Hippocampal formation (tissue), 2 donors: ENCODE measurements around the gene LRRC73.
"Not testable (repeated sequence)": the region's sequence is repeated elsewhere in the genome, so short reads cannot be mapped to it uniquely, and the experiment has no call there.

Source experiments
- DNase-seq, 2 donors: peaks; one replicate each; lab custom pipeline; 2025; lab: John Stamatoyannopoulos, UW

Gene LRRC73, protein sequence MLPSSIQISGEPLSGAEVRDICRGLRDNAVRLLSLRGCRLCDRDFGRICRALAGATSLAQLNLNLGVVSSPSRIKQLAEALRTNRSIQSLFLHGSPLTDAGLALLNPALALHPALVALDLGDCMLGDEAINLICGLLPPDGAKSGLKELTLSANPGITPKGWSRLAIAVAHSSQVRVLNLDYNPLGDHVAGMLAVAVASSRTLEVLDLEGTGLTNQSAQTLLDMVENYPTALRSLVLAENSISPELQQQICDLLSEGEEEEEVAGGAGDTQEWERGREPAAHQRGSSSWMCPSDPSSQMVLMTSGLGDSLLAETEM

DNA sequence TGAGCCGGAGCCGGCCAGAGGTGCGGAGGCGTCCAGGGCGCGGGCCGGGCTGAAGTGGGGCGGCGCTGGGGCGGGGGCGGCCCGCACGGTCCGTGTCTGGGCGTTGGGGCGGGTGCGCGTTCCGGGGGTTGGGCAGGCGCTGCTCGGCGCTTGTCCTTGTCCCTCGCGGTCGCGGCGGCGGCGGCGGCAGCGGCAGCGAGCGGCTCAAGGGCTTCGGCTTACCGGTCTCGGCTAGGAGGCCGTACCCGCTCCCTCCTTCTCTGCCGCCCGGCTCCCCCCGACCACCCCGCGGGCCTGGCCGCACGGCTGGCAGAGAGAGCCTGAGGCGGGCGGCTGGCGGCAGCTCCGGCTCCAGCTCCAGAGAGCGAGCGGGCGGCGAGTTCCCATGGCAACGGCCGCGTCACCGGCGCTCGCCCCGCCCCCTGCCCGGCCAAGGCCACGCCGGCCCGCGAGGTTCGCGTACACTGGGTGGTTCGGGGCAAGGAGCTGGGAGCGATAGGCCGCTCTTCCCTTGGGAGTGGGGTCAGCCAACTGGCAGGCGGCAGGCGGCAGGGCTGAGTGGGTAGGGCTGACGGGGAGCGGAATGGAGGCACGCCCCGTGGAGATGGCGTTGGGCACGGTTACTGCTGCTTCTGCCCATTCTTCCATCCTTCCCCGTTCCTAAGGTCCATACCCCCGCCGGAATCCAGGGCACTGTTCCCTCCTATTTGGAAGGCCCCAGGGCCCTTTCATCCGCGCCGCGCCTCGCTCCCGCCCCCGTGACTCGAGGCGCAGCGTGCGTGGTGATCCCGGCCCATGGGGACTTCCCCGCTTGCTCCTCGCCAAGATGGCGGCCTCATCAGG lies at the start of gene LRRC73:
Gene LRRC73, minus strand, starts transcription at position 363 of the 843 bp plus-strand sequence. CDS start 561 bp downstream, outside the sequence.
- DNase-seq = peak; percentile 44 to 73

DNA sequence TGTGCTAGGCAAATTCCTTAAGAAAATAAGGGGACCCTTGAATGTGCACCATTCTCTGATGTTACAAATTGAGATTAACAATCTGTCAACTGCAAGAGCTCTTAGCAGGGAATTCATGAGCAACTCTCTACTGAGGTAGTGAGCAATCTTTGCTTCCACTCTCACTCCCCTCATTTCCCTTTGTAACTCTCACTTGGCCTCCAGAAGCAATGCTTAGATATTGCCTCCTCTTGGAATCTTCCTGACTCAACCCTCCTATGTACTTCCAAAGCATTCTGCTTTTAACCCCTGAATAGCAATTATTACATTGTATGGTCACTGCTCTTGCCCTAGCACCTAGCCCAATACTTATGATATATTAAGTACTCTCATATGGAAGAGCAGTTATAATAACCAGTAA lies 49.2 kb upstream of the LRRC73 start:
- DNase-seq = no peak

DNA sequence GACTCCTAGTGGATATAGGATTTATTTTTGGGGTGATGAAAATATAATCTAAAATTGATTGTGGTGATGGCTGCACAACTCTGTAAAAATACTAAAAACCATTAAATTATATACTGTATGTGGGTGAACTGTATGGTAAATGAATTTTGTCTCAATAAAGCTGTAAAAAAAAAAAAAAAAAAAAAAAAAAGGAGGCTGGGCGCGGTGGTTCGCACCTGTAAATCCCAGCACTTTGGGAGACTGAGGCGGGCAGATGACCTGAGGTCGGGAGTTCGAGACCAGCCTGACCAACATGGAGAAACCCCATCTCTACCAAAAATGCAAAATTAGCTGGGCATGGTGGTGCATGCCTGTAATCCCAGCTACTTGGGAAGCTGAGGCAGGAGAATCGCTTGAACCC lies 47.5 kb upstream of the LRRC73 start:
- DNase-seq = not testable (repeated sequence)

DNA sequence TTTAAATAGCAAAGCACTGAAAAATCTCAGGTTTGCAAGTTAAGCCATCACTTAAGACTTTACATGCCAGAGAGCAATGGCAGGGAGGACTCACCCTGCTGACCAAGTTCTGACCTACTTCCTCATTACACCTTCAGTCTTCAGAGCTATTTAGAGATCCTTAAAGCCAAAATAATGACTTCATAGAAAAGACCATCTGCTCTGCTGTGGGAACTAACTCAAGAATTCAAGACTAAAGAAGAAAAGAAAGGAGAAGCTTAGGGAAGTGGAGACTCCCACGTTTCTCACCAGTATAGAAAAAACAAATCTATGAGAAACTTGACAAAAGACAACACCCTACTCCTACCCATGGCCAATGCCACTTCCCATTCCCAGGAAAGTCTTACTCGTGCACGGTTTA lies 37.1 kb upstream of the LRRC73 start:
- no peak for DNase-seq

DNA sequence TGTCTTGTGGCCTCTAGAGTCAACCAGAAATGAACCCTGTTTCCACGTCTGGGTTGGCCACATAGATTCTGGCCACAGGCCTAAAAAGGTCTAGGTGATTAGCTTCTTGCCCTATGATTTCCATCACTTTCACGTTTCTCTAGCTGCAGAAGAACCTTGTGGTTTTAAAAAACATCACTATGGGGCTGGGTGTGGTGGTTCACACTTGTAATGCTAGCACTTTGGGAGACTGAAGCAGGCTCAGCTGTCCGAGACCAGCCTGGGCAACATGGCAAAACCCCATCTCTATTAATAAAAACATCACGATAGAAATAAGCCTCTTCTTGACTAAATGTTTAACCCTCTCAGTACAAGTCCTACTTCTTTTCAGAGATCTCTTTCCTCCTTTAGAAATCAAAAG lies 34.3 kb upstream of the LRRC73 start:
- no peak for DNase-seq

DNA sequence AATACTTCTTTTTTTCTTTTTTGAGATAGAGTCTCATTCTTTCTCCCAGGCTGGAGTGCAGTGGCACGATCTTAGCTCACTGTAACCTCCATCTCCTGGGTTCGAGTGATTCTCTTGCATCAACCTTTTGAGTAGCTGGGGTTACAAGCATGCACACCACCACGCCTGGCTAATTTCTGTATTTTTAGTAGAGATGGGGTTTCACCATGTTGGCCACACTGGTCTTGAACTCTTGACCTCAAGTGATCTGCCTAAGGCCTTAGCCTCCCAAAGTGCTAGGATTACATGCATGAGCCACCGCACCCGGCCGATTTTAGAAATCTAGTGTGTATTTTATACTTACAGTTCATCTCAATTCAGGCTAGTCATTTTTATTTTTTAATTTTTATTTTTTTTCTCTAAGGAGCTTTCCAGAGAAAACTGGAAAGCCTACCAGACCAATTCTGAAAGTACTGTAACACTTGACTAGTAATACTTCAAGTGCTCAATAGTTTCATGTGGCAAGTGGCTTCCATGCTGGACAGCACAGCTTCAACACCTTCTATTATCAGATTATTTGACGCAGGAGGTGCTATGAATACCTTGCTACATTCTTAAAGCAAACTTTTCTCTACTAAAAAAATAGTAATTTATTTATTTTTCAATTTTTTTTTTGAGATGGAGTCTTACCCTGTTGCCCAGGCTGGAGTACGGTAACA lies 31.8 kb upstream of the LRRC73 start:
- no peak for DNase-seq

DNA sequence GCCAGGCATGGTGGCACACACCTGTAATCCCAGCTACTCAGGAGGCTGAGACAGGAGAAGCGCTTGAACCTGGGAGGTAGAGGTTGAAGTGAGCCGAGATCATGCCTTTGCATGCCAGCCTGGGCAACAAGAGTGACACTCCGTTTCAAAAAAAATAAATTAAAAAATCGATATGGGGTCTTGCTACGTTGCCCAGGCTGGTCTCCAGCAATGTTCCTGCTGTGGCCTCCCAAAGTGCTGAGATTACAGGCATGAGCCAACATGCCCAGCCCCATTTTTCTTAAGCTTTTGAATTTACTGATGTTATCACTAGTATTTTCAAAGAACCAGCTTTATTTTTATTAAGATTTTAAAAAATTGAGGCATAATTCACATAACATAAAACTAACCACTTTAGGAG lies 30.4 kb upstream of the LRRC73 start:
- DNase-seq = no peak

DNA sequence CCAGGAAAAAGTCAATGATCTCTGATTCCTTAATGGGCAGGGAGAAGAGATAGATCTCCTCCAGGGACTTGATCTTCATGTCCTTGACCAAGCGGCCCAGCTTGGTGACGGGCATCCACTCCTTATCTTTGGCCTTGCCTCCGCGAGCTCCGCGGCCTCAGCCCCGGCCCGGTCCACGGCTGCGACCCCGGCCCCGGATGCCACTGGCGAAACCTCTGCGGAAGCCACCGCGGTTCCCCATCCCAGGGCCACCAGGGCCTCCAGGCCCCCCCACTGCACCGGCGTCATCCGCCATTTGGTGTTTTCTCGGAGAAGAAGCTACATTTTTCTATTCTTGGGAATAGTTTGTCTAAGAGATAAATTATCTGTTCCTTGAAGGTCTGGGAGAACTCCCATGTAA lies 29.3 kb upstream of the LRRC73 start:
- DNase-seq = not testable (repeated sequence)

DNA sequence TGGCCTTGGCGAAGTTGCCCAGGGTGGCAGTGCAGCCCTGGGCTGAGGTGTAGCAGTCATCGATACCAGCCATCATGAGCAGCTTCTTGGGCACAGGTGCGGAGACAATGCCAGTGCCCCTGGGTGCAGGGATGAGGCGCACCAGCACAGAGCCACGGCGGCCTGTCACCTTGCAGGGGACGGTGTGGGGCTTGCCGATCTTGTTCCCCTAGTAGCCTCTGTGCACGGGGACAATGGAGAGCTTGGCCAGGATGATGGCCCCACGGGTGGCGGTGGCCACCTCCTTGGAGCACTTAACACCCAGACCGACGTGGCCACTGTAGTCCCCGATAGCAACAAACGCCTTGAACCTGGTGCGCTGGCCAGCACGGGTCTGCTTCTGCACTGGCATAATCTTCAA lies 28.8 kb upstream of the LRRC73 start:
- not testable (repeated sequence) for DNase-seq

DNA sequence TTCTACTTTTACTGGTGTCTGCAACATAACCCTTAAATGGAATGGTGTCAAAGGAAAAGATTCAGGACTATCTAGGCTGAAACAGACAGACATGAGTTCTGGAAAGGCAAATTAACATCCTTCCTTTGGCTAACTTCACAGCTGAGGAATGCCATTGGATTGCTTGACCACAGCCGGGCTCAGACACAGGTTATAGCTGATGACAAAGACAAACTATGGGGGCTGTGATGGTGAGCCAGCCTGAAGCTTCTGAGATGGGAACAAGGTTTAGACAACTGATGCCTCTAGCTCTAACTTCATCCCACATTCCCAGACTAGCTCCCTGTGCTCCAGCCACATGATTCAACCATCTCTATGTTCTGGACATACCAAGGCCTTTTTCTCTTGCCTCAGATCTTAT lies 22.1 kb upstream of the LRRC73 start:
- no peak for DNase-seq

DNA sequence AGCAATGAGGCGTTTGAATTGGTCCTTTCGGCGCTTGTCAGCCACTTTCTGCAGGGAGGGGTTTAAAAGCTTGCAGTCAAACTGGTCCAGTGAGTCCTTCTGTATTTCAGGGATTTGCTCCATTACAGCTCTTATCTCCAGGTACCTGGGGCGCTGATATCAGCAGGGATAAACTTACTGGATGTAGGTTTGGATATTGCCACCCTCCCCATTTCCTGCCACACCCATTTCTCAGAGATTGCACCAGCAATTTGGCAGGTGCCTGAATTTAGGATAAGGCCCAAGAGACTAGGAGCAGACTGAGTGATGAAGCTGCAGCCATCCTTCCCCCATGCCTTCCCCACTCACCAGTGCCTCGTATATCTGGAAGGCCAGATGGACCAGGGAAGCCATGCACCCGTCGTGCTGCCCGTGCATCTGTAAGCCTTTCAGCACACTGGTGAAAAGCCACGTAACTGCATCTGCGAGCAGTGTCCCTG lies 14.4 kb upstream of the LRRC73 start:
- no peak for DNase-seq

DNA sequence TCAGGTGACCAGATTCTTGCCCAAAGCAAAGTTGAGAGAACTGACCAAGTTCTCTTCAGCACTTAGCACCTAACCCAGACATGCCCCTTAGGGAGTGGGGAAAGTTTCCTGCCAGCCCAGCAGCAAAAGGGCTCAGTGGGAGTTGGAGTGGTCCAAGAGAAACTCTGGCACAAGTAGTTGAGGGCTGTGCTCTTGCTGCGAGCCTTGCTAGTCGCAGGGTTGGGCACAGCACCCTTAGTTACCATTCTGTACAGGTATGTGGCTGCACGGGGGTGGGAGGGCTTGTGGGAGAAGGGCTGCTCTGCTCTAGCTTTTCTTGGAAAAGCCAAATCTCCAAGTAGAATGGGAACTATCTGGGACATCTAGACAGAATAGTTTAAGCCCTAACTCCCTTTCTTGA lies 13.1 kb upstream of the LRRC73 start:
- no peak for DNase-seq

DNA sequence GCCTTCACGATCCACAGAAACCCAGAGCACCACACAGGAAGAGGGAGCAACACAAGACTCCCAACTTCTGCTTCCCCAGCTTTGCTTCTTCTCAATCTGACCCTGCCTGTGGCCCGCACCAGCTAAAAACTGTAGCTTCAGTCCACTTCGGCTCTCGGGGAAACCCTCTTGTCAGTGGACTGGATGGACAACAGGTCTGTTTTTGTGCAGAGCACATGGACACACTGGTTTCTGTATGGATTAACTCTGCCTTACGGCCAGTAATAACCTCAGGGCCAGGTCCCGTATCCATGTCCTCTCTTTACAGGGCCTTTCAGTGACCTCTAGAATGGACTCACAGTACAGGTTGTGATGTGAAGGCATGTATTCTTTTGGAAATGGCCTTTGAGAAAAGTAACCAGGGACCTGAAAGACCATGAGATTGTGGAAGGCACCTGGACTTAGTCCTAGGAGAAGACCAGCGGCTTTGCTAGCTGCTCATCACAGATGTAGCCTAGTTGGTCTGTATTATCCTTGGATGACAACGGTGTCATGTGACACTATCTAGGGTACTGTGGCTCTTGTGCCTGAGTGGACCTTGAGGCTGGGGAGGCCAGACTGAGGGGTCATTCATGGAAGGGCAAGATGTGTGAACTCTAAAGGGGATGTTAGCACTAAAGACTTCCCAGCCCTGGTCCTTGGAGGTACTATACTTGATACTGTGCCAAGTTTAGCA lies 12.6 kb upstream of the LRRC73 start:
- no peak for DNase-seq

DNA sequence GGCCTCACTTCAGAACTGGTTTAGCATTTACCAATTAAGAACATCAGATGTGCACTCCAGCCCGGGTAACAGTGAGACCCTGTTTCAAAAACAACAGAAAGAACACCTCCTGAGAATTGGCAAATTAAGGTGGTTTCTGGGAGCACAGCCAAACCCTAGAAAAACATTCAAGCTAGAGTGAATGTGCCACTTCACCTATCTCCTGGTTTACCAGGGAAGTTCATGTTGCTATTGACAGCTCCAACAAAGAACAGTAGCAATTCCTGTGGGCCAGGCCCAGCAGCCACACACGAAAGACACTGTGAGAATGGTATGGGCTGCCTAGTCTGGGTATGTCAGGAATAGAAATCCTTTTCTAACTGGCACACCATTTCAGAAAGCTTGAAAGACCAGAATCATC lies 11.7 kb upstream of the LRRC73 start:
- DNase-seq = no peak

DNA sequence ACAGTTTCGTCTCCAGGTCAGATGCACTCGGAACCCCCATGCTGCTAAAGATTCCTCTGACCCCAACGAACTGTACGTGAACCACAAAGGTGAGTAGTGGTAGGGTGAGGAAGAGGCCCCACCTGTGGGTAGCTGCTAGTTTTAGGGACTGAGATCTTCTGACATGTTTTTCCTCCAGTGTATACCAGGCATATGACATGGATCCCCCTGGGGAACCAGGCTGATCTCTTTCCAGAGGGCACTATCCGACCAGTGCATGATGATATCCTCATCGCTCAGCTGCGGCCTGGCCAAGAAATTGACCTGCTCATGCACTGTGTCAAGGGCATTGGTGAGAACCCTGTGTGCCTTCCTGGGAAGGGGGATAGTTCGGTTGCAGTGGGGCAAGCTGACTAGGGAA lies 10.0 kb upstream of the LRRC73 start:
- DNase-seq = no peak

DNA sequence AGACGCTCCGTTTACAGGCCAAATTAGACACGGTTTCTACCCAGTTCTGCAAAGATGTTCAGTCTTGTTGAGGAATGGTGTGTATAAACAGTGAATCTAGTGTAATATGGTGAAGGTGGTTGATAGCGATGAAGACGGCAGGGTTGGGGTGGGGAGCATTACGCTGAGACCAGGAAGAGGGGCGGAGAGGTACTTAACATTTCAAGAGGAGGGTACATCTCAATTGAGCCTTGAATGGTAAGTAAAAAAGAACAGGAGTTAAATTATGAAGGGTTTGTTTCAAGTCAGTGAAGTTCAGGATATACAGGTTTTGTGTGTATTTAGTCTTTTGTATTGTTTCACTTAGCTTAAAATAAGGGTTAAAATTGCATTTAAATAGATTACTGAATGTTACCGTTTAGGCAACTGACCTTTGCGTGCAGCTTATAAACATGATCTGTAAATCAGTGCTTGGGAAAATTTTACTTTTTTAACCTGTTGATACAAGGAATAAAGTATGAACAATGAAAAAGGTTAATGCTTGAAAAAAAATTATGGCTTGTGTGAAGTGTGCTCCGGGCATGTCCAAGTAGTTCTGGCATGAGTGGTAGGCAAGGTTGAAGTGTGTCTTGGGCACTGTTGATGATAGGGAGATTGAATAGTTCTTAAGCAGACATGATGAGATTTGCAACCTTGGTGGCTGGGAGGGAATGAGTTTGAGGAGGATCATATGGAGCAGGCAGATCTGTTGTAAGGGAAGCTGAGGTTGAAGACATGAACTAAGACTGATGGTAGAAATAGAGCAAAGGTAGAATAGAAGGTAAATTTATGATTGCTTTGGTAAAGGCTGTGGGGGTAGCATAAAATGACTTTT lies 7.6 kb upstream of the LRRC73 start:
- no peak for DNase-seq

DNA sequence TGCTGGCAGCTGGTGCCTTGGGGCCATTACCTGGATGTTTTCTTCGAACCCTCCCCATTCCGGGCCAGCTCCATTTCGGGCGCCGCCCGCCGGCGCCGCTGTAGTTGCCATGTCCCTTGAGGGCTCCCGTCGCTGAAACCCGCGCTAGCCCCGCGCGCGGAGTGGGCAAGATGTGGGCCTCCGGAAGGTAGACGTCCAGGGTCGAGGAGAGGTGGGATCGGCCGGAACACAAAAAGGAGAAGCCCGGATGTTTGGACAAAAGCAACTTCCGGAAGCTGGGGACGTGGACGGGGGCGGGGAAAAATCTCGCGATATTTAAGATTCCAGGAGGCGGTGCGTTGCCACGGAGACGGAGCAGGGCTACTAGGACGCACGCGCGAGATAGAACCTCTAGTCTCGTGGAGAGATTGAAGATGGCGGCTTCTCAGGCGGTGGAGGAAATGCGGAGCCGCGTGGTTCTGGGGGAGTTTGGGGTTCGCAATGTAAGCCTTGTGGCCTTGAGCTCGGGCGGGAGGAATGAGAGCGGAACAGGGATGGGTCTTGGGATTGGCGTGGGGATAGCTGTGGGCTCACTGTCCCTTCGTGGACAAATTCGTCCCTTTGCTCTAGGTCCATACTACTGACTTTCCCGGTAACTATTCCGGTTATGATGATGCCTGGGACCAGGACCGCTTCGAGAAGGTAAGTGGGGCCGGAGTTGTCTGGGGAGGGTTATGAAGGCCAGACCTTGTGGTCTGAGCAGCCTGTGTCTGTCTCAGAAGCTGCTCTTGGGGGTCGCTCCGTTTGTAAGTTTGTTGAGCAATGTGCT lies 6.8 kb upstream of the LRRC73 start, which contains the start of the genes POLR1C and YIPF3:
Gene POLR1C, plus strand, starts transcription at position 393 of the 808 bp plus-strand sequence. Its CDS starts 21 bp downstream, at position 414.
Gene YIPF3, minus strand, starts transcription at position 230 of the 808 bp plus-strand sequence. Its CDS starts 119 bp downstream, at position 111.
- DNase-seq = peak; percentile 95 to 97

DNA sequence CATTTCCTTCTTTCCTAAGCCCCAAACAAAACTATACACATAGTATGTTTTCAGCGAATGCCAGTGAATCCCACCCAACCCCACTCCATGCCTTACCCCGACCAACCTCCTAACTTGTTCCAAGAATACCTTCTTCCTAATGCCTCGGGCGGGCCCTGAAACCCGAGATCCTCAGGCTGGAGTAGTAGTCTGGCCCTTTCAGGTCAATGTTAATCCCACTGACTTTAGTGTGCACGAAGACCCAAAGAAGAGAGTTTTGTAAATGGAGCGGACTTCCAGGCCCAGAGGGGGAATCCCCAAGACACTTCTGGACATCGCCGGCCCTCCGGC lies 6.2 kb upstream of the LRRC73 start:
- DNase-seq = no peak

DNA sequence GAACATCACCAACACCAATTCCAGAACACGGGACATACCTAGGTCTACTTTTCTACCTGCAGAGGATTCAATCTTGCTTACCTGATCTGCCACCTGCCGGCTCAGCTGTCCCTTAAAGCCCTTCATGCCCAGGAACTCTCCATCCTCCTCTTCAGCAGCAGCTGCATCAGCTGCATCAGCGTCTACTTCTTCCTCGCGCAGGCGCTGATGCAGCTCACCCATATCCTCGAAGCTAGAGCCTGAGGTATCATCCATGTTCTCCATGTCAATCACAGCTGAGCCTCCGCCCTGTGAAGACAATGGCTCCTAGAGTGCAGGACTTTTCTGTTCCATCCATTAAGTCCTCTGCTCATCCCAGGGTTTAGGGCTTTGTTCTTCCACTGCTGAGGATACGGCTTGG lies 5.7 kb upstream of the LRRC73 start:
- no peak for DNase-seq
